Breast epithelium (tissue), 3 donors: Measurements from ENCODE around the gene ATRAID.

Experiments
- CTCF ChIP-seq, 3 donors: fragments of 450-650 bp; IDR thresholded peaks; one replicate each; pipeline ENCODE4 v1.5.1; 2016 to 2017; ENCODE audit warnings: antibody characterized with exemption in 3 of 3, mild to moderate bottlenecking in 3 of 3, moderate library complexity in 3 of 3
- POLR2A ChIP-seq: fragments of 450-650 bp; IDR thresholded peaks from one replicate; pipeline ENCODE4 v1.6.1; 2016; ENCODE audit warnings: antibody characterized with exemption, mild to moderate bottlenecking, moderate library complexity
- POLR2AphosphoS5 ChIP-seq, 3 donors: sonication (generic); formaldehyde crosslinking; IDR thresholded peaks; one replicate each; pipeline ENCODE4 v1.6.1; 2017; ENCODE audit warnings: antibody characterized with exemption in 3 of 3

- no peak for TF ChIP-seq CTCF (IDR thresholded peaks at IDR 0.05)
- TF ChIP-seq POLR2AphosphoS5 (IDR thresholded peaks at IDR 0.05) = no peak
- no peak for TF ChIP-seq POLR2A
Measured at GRCh38 chr2:27256855-27257454, 45.1 kb downstream of the ATRAID start.
